Stimulated activated naive CD8-positive, alpha-beta T cell treated with anti-CD3 and anti-CD28 coated beads, Interleukin-15, Interleukin-2, amounts not matched to agents 100 U/mL and 50 U/mL, for 24 hours (primary cell): ENCODE results near the gene PPHLN1.
A peak's percentile ranks its signal among the peaks of the same experiment; 100 is the strongest.
"Not testable (repeated sequence)": the region's sequence is repeated elsewhere in the genome, so short reads cannot be mapped to it uniquely, and the experiment has no call there.

Experiments
- ATAC-seq: fragments of 150-1000 bp; cut with Tn5 transposase; one replicate; pipeline ENCODE4 v1.10.0; 2021
- DNase-seq: peaks from one replicate; pipeline ENCODE4 v3.0.0; 2021

The PPHLN1 gene

DNA sequence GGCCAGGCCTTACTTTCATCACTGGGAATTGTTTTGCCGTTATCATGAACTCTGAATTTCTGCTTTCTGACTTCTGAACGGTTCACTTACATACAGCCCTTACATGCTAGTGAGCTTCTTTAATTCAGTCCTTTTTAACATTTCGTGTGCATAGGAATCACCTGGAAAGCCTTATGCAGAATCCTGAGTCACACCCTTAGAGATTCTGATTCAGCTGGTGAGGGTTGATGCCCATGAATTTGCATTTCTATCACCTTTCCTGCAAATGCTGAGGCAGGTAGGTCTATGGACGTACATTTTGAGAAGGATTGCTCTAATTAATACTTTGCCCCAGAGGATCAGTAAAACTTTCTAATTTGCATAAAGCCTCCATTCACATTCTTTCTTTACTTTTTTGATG is 44.0 kb downstream of the PPHLN1 start:
- no peak for DNase-seq
- ATAC-seq: no peak

DNA sequence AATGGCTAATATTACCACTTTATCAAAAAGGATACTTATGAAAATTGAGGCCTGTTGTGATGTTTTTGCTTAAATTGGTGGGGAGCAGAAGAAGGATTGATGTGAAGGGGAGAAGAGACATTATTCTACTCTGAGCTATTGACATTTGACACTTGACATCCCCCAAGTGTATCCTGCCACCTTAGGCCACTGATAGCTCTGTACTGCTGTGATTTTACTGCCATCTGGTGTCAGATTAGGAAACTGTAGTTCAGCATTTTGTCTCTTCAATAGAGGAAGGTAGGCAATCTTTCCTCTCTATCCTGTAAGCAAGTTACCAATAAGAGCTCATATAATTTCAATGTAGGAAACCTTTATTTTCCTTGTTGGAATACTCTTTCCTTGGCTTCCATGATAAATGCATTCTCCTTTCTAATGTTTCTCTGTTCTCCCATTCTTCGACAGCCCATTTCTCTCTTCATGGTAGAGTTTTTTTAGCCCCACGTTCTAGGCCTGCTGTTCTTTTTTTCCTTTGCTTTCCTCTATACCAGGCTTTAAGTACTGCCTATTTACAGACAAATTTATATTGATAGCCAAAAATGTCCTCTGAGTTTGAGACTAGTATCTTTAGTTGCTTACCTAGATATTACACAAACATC is 46.3 kb downstream of the PPHLN1 start:
- ATAC-seq (peak; percentile 88), DNase-seq (peak; percentile 10)

DNA sequence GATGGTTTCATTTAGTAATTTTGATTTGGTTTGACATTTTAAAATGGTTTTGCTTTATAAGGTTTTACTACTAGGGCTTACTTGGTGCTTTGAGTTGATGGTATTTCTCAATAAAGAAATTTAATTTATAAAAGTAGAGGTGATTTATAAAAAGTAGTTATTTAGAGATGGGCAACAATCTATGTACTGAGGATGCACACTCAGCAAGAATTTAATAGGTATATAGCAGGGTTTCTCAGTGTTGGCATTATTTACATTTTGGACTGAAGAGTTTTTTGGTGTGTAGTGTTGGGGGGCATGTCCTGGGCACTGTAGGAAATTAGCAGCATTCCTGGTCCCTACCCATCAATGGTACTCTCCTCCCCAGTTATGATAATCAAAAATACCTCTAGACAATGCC is 47.7 kb downstream of the PPHLN1 start:
- ATAC-seq (no peak), DNase-seq (no peak)

DNA sequence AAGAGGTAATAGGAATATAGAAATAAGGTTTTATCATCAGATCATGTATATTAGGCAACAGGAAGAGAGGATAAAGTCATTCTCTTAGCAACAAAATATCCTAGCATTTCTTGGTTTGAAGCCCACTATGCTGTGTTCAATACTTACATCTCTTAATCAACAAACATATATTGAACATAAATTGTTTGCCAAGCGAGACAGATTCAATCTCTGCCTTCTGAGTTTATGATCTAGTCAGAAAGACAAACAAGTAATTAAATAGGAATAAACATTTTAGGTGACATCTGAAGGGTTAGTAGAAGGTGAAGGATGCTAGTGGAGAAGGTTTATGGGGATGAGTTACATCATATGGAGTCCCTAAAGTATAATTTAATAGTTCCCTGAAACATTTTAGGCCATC is 54.8 kb downstream of the PPHLN1 start:
- ATAC-seq (no peak), DNase-seq (no peak)

DNA sequence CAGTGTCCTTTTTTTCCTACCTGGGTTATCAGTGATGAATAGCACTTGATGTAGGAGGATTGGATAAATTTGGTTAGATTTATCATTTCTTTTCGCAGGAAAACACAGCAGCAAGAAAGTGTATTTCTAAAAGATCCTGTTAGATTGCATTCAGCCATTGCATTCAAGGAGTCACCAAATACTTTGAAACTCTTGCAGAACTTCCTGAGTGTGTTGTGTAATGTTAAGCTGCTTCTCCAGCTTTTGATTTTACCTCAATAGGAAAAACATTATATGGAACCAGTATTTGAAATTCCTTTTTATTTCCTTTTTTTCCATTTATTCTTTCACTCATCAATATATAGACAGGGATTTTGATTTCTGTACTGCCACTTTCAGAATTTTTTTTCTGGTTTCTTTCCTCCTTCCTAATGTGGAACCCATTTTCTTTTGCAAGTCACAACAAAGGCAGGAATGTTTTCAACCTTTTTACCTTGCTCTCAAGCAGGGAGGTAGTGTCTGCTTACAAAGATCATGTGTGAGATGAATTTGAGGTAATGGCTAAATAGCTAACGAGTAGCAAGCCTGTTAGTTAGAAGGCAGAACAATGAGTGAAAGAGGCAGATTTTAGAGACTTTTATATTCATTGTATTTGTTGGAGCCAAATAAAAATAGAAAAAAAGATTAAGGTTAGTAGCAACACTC is 56.2 kb downstream of the PPHLN1 start:
- no peak for ATAC-seq

DNA sequence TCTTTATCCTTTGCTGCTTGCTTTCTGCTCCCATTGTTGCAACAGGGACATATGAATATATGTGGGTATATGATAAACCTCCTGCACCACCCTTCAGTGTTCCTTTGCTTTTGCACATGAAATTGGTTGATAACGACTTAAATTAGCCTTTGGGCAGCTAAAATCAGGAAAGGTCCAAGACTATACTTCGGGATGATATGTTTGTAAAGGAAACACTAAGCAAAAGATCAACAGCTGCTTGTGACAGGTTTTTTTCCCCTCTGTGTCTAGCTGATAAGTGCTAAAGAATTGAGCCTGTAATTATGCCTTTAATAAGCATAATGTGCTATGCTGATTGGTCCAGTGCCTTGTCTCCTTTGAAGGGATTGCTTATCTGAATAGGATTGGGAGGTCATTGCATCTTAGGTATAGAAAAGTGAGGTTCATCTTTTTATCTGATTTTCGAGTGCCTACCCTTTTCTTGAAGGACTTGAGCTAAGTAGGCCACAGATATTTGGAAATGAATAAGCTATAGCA is 59.4 kb downstream of the PPHLN1 start:
- ATAC-seq (no peak), DNase-seq (no peak)

More for the DNA sequence above, 56.2 kb downstream of the PPHLN1 start:
- no peak for DNase-seq

DNA sequence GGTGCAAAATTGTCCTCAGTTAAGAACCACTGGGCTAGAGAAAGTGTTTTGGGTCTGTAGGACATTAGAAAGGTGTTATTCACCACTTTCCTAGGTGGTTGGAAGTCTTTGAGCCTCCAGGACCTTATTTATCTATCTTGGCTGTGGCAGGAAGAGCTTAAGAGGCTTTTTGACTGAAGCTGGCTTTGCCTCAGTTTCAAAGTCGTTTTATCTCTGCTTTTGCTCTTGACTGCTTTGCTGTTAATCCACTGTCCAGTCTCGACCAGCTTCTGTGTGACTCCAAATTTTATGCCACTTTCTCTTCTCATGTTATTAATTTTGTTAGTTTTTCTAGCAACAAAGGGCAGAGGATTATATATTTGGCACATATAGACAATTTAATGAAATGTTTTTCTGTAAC is 60.3 kb downstream of the PPHLN1 start:
- DNase-seq (no peak), ATAC-seq (no peak)

DNA sequence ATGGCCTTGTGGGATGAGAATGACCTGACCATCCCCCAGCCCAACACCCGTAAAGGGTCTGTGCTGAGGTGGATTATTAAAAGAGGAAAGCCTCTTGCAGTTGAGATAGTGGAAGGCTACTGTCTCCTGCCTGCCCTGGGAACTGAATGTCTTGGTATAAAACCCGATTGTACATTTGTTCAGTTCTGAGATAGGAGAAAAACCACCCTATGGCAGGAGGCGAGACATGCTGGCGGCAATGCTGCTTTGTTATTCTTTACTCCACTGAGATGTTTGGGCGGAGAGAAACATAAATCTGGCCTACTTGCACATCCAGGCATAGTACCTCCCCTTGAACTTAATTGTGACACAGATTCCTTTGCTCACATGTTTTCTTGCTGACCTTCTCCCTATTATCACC is 62.1 kb downstream of the PPHLN1 start:
- not testable (repeated sequence) for DNase-seq, ATAC-seq

DNA sequence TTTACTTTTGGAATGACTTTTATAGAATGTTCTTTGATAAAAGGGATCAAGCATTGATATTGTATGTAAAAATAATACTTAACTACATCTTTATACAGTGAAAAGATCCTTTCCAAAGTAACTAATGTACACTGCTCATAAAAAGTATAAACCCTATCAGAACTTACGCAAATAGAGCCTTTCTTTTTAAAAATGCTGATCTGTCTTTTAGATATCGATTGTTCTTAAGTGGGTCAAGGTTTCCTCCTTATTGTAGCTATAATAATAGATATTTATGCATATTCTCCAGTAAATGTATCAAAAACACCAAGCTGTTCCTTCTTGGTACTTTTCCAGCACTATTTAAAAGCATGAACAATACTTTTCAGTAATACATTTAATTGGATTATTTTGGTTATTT is 68.5 kb downstream of the PPHLN1 start:
- no peak for ATAC-seq
- no peak for DNase-seq

DNA sequence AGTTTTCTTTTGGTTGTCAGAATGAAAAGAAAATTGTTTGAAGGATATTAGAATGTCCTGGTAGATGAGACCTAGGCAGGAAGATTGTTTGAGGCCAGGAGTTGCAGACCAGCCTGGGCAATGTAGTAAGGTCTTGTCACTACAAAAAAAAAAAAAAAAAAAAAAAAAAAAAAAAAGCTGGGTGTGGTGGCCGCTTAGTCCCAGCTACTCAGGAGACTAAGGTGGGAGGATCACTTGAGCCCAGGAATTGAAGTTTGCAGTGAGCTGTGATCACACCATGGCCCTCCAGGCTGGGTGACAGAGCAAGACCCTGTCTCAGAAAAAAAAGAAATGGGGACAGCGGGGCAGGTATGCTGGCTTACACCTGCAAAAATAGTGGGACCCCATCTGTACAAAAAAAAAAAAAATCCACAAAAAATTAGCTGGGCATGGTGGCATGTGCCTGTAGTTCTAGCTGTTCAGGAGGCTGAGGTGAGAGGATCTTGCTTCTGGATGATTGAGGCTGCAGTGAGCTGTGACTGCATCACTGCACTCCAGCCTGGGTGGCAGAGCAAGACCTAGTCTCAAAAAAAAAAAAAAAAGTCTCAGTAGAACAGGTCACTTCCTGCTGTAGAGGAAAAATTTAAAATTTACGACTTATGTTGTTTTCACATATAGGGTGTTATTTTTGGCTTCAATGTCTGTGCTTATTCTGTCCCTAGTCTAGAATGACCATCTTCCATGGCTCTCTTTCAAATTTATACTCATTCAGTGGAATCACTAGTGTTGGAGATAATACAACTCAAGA is 70.7 kb downstream of the PPHLN1 start:
- ATAC-seq: no peak
- no peak for DNase-seq

DNA sequence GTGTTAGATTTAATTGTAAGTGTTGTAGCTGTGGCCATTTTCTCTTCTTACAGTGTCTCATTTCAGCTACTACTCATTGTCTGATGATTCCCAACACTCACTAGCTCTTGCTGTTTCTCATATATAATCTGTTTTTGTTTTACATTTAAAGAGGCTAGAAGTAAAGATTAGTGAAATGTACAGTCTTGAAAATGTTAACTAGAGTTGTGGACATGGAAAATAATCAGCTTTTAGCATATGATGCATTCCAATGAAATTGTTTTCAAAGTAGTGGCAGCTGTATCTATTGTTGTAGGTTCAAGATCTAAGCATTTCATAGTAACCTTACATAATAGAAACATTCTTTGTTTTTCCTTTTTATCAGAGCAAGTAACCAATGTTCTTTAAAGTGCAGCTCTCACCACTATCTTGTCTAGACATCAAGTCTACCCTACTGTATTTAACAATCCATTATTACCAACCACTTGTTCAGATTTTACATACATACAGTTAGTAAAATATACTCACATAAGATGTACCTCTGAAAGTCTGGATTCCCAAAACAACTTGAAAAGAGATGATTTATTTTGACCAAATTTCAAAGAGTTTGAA is 76.9 kb downstream of the PPHLN1 start:
- ATAC-seq: no peak
- DNase-seq: no peak

DNA sequence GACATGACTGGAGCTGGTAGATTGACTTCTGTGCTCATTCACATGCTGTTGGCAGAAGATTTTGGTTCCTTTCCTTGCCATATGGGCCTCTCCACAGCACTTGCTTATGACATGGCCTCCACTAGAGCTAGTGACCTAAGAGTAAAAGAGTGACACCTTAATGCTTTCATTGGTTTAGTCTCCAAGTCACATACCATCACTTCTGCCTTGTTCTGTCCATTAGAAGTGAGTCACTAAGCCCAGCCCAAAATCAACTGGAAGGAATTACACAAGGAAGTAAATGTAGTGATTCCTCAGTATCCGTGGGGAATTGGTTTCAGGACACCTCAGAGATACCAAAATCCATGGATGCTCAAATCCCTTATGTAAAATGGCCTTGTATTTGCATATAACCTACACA is 81.3 kb downstream of the PPHLN1 start:
- ATAC-seq: no peak

DNA sequence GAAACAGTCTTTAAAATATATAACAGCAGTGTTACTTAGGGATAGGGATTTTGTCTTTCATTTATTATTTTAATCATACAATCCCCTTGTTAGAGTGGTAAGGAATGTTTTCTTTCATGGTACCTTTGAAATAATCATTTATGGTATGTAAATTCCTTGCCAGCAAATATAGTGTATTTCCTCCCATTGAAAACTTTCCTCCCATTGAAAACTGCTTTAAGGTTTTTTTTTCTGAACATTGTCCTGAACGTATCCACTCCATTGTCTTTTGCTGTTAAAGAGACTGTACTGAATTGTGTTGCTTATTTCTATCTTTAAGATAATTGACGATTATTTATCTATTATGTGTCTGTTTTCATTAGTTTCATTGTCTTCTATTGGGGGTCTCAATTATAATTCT is 83.5 kb downstream of the PPHLN1 start:
- no peak for ATAC-seq
- DNase-seq: no peak

More for the DNA sequence above, 81.3 kb downstream of the PPHLN1 start:
- DNase-seq: no peak

DNA sequence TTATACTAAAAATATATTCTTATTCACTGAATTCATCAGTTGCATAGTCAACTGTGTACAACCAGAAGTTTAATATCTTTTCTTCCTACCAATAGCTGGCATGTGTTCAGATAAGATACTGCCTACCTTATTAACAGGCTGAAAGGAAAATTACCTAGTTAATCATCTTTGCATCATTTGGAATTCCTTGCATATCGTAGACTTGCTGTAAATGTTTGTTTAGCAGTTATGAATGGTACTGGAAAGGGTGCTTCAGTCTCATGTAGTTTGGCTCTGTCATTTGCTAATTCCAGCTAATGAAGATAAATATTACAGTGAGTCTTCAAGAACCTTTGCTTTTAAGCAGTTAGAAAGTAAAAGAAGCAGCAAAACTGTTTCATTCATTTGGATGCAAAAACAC is 84.4 kb downstream of the PPHLN1 start:
- ATAC-seq (no peak), DNase-seq (no peak)

DNA sequence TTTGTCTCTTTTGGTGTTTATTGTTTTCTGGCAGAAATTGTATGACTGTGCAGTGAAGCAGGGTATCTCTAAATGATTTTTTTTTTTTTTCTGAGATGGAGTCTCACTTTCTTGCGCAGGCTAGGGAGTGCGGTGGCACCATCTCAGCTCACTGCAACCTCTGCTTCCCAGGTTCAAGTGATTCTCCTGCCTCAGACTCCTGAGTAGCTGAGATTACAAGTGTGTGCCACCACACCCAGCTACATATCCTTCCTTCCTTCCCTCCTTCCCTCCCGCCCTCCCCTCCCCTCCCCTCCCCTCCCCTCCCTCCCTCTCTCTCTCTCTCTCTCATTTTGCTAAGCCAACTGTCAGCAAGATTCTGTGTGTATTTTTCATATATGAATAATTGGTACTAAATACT is 94.4 kb downstream of the PPHLN1 start:
- DNase-seq: no peak
- ATAC-seq: no peak

DNA sequence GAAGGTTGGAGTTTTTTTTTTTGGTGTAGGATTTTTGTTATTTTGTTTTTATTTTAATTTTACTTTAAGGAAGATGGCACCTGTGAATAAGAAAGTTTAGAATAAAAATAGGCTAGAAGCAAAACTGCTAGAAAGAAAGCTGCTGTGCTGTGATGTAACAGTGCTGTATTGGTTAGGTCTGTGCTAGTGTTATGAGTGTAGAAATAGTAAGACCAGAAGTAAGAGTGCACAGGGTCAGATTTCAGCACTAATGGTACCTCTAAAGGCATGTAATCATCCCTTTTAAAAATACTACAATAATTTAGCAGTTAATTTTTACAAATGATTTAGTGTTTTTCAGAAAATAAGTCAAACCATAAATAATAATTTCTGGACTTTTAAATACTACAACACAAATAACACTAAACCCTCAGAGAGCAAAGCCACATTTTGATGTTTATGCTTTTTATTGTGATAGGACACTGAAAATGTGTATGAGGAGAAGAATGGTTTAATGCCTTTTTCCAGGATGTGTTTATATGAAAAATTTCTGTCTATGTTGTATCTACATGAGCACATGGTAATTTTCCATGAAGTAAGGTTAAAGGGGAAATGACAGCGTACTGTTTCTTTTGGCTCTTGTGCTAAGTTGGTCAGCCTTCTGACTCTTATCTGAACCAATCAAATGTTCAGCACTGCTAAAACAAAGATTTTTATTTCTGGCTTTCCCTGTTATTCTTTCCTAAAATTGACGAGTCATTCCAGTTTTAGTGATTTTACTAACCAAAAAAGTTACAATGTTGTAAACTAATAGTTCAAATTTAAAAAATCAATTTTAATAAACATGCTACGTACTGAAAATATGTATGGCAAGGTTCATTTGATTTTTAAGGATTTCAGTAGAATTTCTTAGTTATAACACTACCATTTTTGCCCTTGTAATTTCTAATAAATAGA is 96.1 kb downstream of the PPHLN1 start:
- DNase-seq (no peak), ATAC-seq (no peak)

DNA sequence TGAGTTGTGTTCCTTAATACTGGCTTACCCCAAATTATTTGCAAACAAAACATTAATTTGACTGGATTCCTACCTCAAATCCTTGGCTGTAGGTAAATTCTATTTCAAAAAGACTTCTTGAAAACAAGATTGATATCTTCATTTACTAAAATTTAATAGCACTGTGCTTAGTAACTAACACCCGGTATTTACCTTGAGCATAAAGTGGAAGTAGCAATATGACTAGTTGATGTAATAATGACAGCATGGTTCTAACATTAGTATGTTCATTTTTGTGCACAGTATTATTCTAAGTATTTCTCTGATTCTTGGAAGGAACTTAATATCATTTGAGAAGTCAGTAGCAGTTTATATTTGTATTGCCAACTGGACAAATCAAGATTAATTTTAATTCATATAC is 96.8 kb downstream of the PPHLN1 start:
- ATAC-seq: no peak
- no peak for DNase-seq

DNA sequence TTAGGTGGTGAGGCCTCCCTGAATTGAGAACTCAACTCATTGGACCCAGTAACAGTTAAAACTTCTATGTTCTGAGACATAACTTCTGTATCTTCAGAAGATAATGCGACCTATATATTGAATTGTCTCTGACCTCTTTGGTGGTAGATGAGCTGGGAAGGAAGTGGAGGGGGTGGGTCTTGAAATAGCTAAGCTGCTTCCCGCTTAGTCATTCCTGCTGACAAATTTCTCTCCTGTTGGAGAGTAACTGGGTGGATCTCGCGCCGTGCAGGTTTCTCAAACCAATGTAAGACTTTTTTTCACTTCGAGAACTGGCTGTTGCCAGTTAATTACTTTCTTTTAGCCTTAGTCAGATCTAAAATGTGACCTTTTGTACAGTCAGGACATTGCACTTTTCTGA is 100.8 kb downstream of the PPHLN1 start:
- DNase-seq (no peak), ATAC-seq (no peak)

DNA sequence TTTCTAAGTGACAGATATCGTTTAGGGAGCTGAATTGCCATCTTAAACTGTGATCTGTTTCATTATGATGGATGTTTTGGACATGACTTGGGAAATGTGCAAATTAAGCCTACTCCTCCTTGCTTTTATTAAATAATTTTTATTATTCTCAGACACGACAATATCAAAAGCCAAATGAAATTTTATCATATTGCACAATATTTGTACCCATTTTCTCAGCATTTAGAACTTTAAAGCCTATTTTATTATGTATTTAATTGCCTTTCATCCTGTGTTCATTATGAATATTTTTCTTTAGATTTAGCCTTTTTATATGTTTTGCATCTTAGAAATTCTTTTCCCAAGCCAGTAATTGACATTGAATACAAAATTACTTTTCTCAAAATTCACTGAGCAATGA is 102.9 kb downstream of the PPHLN1 start:
- ATAC-seq (no peak), DNase-seq (no peak)

DNA sequence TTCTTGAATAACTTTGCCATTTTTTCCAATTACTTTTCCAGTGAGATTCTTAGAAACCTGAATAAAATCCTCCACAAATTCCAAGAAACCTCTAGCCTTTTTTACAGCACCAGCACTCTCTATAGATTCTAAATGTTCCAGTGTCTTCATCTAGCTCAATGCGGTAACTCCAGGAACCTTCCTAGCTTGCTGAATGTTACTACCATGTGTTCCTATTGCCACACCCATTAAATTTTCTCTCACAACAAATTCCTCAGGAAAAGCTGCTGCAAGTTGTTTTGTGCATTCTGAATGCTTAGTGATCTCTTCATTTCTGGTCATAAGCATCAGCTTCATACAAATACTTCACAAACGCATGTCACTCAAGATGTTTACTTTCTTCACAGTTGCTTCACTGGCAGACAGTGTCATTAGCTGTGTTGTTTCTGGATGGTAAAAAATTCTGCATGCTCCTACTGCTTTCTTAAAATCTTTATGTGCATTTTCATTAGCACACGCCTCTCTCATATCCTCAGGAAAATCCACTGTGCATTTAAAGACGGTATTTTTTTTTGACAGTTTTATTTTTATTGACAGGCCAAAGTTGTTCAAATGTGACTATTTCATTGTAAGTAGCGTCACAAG is 106.7 kb downstream of the PPHLN1 start:
- ATAC-seq: no peak
- DNase-seq: no peak

DNA sequence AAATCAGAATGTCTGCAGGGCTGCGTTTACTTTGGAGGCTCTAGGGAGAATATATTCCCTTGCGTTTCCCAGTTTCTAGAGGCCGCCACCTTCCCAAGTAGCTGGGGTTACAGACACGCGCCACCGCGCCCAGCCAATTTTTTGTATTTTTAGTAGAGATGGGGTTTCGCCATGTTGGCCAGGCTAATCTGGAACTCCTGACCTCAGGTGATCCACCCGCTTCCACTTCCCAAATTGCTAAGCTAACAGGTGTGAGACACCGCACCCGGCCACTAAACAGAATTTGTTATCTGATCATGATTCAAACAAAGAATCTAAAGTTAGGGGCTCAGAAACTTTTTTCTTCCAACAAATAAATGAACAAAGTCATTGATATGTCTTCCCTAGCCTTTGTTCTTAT is 114.6 kb downstream of the PPHLN1 start:
- ATAC-seq (no peak), DNase-seq (no peak)
